Fibroblast of lung (primary cell): ENCODE data around the gene TMEM240.
"Not testable (repeated sequence)": the region's sequence is repeated elsewhere in the genome, so short reads cannot be mapped to it uniquely, and the experiment has no call there.

Experiments used
- CTCF ChIP-seq, 2 donors: IDR thresholded peaks in 1 of 2; conservative IDR thresholded peaks in 1 of 2; 1 replicate in 1 of 2; 2 replicates in 1 of 2; pipeline ENCODE4 v1.5.1; 2011 to 2012; ENCODE audit warnings: low read length in 2 of 2, control low read depth in 1 of 2, inconsistent platforms in 1 of 2, low read depth in 1 of 2, mild to moderate bottlenecking in 1 of 2
- EZH2 ChIP-seq: IDR thresholded peaks from 2 replicates; pipeline ENCODE4 v1.5.1; 2012; ENCODE audit warnings: low read length, control low read depth, mild to moderate bottlenecking; ENCODE audit errors: missing control alignments

GRCh38 chr1:1533176-1533893, 7.1 kb downstream of the TMEM240 start:
- TF ChIP-seq CTCF (conservative IDR thresholded peaks at IDR 0.05 in 1 of 2, IDR thresholded peaks at IDR 0.05 in 1 of 2; ENCODE audit: low read depth in 1 of 2, low read length in 2 of 2); EZH2: not testable (repeated sequence)
